GM12872 (cell line): ENCODE data around the gene KRTAP19-1.

ENCODE experiments used
- CTCF ChIP-seq: IDR thresholded peaks from 3 replicates; pipeline ENCODE4 v1.5.1; 2011; ENCODE audit warnings: low read depth, mild to moderate bottlenecking, low read length, moderate library complexity; ENCODE audit not compliant: insufficient read depth

The KRTAP19-1 gene

GRCh38 chr21:30430170-30430655, 50.0 kb downstream of the KRTAP19-1 start, which contains the start of gene KRTAP13-4:
TSS of gene KRTAP13-4 (plus strand) at chr21:30430220. CDS start at chr21:30430276, 56 bp downstream.
- no peak for TF ChIP-seq CTCF
